Stimulated activated CD4-positive, alpha-beta T cell treated with anti-CD3 and anti-CD28 coated beads, Interleukin-12 subunit alpha, Interleukin-12 subunit beta, amount 100 ng/mL, for 48 hours (primary cell): ENCODE data around the gene PLA2G2D.
"Not testable (repeated sequence)": the region's sequence is repeated elsewhere in the genome, so short reads cannot be mapped to it uniquely, and the experiment has no call there.

Experiments used
- DNase-seq, 3 donors: peaks; one replicate each; pipeline ENCODE4 v3.0.0-alpha.2; 2020; ENCODE audit warnings: low read depth in 2 of 3, low spot score in 1 of 3

Gene PLA2G2D

GRCh38 chr1:20143318-20143717 is 24.0 kb upstream of the PLA2G2D start:
- no peak for DNase-seq

GRCh38 chr1:20142001-20142710 is 22.8 kb upstream of the PLA2G2D start:
- DNase-seq: no peak

GRCh38 chr1:20141466-20141865 is 22.1 kb upstream of the PLA2G2D start:
- DNase-seq: no peak

- no peak for DNase-seq
These were observed 21.7 kb upstream of the PLA2G2D start for GRCh38 chr1:20141001-20141400.

- no peak for DNase-seq
These were observed 20.7 kb upstream of the PLA2G2D start for GRCh38 chr1:20139776-20140612.

GRCh38 chr1:20138961-20139550 is 19.7 kb upstream of the PLA2G2D start, which contains the start of gene PLA2G2F:
Gene PLA2G2F, plus strand, starts transcription at chr1:20139323. Its CDS starts 105 bp downstream, at chr1:20139428.
- no peak for DNase-seq

- DNase-seq: no peak
These were observed 19.0 kb upstream of the PLA2G2D start for GRCh38 chr1:20138346-20138745.

GRCh38 chr1:20137604-20138003 is 18.3 kb upstream of the PLA2G2D start:
- no peak for DNase-seq

GRCh38 chr1:20137055-20137454 is 17.7 kb upstream of the PLA2G2D start:
- no peak for DNase-seq

- no peak for DNase-seq
These were observed 16.9 kb upstream of the PLA2G2D start for GRCh38 chr1:20136249-20136648.

GRCh38 chr1:20134995-20135394 is 15.7 kb upstream of the PLA2G2D start:
- no peak for DNase-seq

- DNase-seq: not testable (repeated sequence)
These were observed 11.2 kb upstream of the PLA2G2D start for GRCh38 chr1:20130518-20130917.

GRCh38 chr1:20126806-20127440 is 7.6 kb upstream of the PLA2G2D start:
- no peak for DNase-seq

GRCh38 chr1:20126041-20126805 is 6.9 kb upstream of the PLA2G2D start:
- no peak for DNase-seq

- DNase-seq: no peak
These were observed 5.8 kb upstream of the PLA2G2D start for GRCh38 chr1:20125100-20125499.

- DNase-seq: no peak
These were observed 5.2 kb upstream of the PLA2G2D start for GRCh38 chr1:20124456-20125057.

- no peak for DNase-seq
These were observed 4.6 kb upstream of the PLA2G2D start for GRCh38 chr1:20123722-20124455.

- no peak for DNase-seq
These were observed 1.5 kb upstream of the PLA2G2D start for GRCh38 chr1:20120796-20121195.

GRCh38 chr1:20117236-20117635 is 2.1 kb downstream of the PLA2G2D start:
- DNase-seq: no peak

- DNase-seq: no peak
These were observed 3.4 kb downstream of the PLA2G2D start for GRCh38 chr1:20115916-20116315.
